22Rv1 (cell line): Measurements from ENCODE around the gene SLC44A5.

ENCODE experiments used
- ZFX ChIP-seq: fragments of 450-650 bp; IDR thresholded peaks from 2 replicates; pipeline ENCODE4 v1.6.1; 2017; ENCODE audit warnings: antibody characterized with exemption, borderline replicate concordance
- TF ChIP-seq, protein P1 (sequence below): fragments of 450-650 bp; IDR thresholded peaks from 2 replicates; pipeline ENCODE4 v1.5.1; 2017; ENCODE audit warnings: mild to moderate bottlenecking

DNA sequence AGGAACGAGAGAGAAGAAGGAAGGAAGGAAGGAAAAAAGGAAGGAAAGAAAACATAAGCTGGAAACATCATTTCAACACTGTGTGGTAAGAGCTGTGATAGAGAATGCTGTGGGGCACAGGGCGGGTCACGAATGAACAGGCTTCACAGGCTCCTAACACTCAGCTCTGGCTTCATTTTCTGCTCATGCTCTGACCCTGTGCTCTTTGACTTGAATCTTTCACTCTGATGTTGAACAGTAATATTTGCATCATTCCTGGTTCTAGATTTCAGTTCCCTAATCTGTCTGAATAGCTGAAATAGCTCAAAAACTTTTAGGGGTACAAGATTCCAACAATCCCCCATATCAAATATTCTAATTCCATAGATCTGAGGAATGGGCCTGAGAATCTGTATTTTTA lies 269.4 kb downstream of the SLC44A5 start:
- TF ChIP-seq, protein P1, sequence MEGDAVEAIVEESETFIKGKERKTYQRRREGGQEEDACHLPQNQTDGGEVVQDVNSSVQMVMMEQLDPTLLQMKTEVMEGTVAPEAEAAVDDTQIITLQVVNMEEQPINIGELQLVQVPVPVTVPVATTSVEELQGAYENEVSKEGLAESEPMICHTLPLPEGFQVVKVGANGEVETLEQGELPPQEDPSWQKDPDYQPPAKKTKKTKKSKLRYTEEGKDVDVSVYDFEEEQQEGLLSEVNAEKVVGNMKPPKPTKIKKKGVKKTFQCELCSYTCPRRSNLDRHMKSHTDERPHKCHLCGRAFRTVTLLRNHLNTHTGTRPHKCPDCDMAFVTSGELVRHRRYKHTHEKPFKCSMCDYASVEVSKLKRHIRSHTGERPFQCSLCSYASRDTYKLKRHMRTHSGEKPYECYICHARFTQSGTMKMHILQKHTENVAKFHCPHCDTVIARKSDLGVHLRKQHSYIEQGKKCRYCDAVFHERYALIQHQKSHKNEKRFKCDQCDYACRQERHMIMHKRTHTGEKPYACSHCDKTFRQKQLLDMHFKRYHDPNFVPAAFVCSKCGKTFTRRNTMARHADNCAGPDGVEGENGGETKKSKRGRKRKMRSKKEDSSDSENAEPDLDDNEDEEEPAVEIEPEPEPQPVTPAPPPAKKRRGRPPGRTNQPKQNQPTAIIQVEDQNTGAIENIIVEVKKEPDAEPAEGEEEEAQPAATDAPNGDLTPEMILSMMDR = no peak
- TF ChIP-seq ZFX = no peak
